ENCODE results near the gene INAFM2.

The INAFM2 gene

DNA sequence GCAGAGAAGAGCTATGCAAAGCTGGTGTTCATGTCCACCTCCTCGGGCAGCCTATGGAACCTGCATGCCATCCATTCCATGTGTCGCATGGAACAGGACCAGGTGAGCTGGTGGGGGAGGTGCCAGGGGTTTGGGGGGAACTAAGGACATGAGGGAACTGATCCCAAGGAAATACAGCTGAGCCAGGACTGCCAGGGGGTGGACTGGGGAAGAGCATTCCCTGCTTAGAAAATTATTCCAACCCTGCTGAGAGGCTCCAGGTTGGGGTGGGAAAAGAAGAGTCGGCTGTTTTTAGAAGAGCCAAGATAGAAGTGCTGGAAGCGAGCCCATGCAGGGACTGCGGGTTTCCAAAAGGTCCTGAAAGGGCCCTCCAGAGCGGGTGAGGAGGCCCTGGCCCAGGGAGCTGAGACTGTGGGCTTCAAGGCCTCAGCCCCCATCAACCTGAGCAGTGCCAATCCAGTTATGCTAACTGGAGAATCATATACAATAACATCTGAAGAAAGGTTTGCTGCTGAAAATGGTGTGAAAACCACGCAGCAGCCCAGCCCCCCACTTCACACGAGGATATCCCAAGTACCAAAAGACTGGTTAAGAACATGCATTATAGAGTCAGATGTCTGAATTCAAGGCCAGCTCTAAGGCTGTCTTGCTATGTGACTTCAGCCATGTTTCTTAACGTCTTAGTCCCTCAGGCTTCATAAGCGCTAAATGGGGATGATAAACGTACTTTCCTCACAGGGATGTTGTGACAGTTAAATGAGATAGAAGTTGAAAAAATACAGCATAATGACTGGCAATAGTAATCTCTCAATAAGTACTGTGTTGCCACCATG is 42.3 kb downstream of the INAFM2 start:
- DNase-seq: no peak

DNA sequence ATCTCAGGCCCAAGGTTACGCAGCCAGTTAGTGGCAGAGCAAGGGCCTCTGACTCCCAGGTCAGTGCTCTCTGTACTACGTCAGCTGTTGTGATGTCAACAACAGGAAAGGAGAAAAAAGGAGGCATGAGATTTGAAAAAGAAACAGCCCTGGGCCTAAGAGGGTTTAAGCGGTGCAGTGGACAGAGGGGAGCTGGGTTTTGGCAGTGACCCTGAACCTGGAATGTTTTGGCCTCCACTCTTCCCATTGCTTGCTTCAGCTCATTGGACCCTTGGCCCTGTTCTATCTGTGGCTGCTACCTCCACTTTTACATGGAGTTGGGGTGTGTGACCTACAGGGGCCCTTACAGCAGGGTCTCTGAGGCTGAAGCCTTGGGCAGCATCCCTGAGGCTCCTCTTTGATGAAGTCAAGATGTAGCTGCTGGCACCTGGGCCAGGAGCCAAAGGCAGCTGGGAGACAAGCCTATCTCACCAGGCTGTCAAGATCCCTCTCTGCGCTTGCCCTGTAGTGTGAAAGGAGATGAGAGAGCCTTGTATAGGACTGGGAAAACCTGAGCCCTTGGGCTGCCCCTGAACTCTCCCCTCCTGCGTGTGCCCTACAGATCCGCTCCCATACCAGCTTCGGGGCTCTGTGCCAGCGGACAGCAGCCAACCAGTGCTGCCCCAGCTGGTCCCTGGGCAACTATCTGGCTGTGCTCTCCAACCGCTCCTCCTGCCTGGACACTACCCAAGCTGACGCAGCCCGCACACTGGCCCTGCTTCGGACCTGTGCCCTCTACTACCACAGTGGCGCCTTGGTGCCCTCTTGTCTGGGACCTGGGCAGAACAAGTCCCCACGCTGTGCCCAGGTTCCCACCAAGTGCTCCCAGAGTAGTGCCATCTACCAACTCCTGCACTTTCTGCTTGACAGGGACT is 43.2 kb downstream of the INAFM2 start:
- peak; percentile 49 for DNase-seq

DNA sequence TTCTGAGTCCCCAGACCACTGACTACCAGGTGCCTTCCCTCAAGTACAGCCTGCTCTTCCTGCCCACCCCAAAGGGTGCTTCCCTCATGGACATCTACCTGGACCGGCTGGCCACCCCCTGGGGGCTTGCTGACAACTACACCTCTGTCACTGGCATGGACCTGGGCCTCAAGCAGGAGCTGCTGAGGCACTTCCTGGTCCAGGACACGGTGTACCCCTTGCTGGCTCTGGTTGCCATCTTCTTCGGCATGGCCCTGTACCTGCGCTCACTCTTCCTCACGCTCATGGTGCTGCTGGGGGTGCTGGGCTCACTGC is 43.8 kb downstream of the INAFM2 start:
- DNase-seq: no peak

DNA sequence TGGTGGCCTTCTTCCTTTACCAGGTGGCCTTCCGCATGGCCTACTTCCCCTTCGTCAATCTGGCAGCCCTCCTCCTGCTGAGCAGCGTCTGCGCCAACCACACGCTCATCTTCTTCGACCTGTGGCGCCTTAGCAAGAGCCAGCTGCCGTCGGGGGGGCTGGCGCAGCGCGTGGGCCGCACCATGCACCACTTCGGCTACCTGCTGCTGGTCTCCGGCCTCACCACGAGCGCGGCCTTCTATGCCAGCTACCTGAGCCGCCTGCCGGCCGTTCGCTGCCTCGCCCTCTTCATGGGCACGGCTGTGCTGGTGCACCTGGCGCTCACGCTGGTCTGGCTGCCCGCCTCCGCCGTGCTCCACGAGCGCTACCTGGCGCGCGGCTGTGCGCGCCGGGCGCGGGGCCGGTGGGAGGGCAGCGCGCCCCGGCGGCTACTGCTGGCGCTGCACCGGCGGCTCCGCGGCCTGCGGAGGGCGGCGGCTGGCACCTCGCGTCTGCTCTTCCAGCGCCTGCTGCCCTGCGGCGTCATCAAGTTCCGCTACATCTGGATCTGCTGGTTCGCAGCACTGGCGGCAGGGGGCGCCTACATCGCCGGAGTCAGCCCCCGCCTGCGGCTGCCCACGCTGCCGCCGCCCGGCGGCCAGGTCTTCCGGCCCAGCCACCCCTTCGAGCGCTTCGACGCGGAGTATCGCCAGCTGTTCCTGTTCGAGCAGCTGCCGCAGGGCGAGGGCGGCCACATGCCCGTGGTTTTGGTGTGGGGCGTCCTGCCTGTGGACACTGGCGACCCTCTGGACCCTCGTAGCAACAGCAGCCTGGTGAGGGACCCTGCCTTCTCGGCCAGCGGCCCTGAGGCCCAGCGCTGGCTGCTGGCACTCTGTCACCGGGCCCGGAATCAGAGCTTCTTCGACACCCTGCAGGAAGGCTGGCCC is 44.5 kb downstream of the INAFM2 start:
- peak; percentile 96 for DNase-seq

DNA sequence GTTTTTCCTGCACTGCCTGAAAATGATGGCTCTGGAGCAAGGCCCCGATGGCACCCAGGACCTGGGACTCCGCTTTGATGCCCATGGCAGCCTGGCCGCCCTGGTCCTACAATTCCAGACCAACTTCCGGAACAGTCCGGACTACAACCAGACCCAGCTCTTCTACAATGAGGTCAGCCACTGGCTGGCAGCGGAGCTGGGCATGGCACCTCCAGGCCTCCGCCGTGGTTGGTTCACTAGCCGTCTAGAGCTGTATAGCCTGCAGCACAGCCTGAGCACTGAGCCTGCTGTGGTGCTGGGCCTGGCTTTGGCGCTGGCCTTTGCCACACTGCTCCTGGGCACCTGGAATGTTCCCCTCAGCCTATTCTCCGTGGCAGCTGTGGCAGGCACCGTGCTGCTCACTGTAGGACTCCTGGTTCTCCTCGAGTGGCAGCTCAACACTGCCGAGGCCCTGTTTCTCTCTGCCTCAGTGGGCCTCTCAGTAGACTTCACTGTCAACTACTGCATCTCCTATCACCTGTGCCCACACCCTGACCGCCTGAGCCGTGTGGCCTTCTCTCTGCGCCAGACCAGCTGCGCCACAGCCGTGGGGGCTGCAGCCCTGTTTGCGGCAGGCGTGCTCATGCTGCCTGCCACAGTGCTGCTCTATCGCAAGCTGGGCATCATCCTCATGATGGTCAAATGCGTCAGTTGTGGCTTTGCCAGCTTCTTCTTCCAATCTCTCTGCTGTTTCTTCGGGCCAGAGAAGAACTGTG is 45.4 kb downstream of the INAFM2 start:
- no peak for DNase-seq

DNA sequence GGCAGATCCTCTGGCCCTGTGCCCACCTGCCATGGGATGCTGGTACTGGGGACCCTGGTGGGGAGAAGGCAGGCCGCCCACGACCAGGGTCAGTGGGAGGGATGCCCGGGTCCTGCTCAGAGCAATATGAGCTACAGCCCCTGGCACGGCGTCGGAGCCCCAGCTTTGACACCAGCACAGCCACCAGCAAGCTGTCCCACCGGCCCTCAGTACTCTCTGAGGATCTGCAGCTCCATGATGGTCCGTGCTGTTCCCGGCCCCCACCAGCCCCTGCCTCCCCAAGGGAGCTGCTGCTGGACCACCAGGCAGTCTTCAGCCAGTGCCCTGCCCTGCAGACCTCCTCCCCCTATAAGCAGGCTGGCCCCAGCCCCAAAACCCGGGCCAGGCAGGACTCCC is 46.0 kb downstream of the INAFM2 start:
- DNase-seq: no peak

DNA sequence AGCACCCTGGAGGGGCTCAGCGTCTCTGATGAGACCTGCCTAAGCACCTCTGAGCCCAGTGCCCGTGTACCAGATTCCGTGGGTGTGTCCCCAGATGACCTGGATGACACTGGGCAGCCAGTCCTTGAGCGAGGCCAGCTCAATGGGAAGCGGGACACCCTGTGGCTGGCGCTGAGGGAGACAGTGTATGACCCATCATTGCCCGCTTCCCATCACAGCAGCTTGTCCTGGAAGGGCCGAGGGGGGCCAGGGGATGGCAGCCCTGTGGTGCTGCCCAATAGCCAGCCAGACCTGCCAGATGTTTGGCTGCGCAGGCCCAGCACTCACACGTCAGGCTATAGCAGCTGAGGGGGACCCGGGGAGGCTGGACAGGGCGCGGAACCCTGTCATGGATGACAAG is 46.5 kb downstream of the INAFM2 start:
- DNase-seq: no peak

DNA sequence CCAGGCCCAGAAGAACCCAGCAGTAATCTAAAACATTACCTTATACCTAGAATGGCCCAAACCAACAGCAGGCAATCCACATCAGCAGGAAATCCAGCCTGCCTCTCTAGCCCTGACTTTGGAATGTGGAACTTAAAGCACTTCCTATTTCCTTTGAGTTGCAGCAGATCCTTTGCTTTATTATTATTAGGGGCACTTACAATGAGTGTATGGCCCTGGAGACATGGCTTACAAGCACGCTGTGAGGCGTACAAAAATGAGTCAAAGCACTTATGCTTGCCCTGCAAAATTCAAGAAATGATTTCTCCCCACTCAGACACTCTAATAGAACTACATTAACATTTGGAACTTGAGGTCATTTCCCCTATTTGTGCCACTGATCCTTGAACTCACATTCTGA is 49.5 kb downstream of the INAFM2 start:
- DNase-seq: no peak

Measured in hematopoietic multipotent progenitor cell treated with erythropoietin and hydrocortisone succinate and interleukin-3 and kit ligand, for 6 days (in vitro differentiated cells).